A172 (cell line): ENCODE results near the gene SLC17A5. TPM values are rescaled to one million over a fixed set of nuclear protein-coding genes. Genes with fewer than 3 reads are reported as not detected.
"Not testable (repeated sequence)": the region's sequence is repeated elsewhere in the genome, so short reads cannot be mapped to it uniquely, and the experiment has no call there.

Source experiments
- DNase-seq: peaks from one replicate; pipeline ENCODE4 v3.0.0-alpha.2; 2015; ENCODE audit warnings: low spot score
- total RNA-seq: library from RNA; depleted of rRNA; stranded (reverse); fragments of >200 nt; shearing (Covaris generic); gene quantifications from 2 replicates; pipeline ENCODE4 v1.2.3, GENCODE V29; 2014; rRNA removed

Gene SLC17A5
- total RNA-seq, 1 experiment from 2014 or later = 15.3 TPM

DNA sequence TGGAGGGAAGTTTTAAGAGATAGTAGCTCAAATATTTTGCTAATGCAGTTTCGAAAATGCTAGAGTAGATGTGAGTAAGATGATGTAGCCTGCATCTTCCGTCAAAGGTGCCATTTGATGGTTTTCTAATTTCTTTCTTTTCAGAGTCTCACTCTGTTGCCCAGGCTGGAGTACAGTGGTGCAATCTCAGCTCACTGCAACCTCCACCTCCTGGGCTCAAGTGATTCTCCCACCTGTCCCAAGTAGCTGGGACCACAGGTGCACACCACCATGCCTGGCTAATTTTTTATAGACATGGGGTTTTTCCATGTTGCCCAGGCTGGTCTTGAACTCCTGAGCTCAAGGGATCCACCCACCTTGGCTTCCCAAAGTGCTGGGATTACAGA lies 87.3 kb downstream of the SLC17A5 start:
- not testable (repeated sequence) for DNase-seq

DNA sequence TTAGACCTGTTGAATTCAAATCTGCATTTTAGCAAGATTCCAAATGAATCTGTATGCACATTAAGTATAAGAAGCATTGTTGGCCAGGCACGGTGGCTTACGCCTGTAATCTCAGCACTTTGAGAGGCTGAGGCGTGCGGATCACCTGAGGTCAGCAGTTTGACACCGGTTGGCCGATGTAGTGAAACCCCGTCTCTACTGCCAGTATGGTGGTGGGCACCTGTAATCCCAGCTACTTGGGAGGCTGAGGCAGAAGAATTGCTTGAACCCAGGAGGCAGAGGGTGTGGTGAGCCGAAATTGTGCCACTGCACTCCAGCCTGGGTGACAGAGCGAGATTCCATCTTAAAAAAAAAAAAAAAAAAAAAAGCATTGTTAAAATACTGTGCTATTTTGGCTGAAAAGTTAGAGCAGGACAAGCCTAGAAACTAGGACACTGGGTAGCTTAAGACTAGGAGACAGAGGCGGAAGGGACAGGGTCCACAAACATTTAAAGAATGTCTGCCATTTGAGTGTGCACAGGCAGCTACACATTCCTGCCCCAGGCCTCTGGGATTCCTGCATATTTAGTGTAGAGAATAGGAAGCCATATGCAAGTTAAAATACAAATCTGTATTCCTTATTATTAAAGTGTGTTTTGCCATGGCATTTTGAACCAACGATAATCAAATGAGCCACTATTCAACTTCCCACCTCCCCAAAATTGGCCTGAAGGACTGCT lies 87.9 kb downstream of the SLC17A5 start:
- peak; percentile 49 for DNase-seq

DNA sequence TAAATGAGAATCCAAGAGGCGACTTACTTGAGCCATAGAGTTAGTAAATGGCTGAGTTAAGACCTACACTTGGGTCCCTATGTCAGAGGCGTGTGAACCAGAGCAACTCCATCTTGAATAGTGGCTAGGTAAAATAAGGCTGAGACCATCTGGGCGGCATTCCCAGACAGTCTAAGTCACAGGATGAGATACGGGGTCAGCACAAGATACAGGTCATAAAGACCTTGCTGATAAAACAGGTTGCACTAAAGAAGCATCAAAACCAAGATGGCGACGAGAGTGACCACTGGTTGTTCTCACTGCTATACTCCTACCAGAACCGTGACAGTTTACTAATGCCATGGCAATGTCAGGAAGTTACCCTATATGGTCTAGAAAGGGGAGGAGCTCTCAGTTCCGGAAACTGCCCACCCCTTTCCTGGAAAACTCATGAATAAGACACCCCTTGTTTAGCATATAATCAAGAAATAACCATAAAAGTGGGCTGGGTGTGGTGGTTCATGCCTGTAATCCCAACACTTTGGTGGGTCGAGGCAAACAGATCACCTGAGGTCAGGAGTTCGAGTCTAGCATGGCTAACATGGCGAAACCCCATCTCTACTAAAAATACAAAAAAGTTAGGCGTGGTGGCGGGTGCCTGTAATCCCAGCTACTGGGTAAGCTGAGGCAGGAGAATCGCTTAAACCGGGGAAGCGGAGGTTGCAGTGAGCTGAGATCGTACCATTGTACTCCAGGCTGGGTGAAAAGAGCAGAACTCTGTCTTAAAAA lies 89.0 kb downstream of the SLC17A5 start:
- DNase-seq = no peak

DNA sequence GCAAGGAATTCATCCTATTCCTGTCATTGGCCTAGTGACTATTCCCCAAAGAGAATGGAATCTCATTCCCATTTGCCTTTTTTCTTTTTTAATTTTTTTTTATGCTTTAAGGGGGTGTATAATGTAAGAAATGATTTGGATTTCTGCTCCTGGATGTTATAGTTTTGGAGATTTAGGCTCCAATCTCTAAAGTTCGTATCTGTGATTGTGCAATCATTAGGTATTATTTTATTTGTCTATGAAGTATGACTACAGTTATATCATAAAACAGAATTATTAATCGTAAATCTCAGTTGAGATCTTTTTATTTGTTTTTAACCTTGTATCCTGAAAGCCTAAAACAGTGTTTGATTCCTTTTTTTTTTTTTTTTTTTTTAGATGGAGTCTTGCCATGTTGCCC lies 91.2 kb downstream of the SLC17A5 start:
- no peak for DNase-seq

DNA sequence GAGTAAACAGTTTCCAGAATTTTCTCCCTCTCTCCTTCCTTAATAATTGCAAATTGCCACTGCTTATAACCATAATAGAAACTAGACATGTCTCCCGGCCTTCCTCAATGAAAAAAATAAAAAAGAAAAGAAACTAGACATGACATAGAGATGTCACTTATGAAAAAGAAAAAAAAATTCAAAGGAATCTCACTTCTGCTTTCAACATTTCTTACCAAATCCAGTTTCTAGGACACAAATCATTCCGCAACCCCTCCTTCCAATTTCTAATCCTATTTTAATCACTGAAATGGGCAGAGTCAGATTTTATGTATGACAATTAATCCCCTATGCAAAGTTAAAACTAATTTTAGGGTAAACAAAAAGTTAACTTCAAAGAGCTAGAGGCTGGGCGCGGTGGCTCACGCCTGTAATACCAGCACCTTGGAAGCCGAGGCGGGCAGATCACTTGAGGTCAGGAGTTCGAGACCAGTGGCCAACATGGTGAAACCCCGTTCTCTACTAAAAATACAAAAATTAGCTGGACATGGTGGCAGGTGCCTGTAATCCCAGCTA lies 92.9 kb downstream of the SLC17A5 start:
- DNase-seq = no peak

DNA sequence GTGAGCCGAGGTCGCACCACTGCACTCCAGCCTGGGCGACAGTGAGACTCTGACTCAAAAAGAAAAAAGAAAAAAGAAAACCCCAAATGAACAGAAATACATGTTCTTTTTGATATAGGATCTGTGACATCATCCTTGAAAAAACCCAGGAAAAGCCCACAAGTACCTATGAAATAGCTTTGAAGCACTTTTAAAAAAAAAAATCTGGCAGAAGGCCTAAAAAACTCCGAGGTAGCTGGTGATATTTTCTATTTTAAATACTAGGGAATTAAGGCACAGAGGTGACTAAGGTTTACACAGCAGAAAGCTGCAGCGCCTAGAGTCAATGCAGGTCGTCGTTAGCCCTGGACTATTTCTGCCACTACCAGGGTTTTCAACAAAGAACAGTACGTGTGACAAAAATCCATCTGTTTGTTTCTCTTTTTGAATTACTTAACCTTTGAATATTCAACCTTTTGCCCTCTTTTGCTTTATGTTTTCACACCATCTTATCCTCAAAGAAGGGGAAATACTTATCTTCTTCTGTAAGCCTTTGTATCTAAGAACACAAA lies 93.5 kb downstream of the SLC17A5 start:
- DNase-seq = no peak

DNA sequence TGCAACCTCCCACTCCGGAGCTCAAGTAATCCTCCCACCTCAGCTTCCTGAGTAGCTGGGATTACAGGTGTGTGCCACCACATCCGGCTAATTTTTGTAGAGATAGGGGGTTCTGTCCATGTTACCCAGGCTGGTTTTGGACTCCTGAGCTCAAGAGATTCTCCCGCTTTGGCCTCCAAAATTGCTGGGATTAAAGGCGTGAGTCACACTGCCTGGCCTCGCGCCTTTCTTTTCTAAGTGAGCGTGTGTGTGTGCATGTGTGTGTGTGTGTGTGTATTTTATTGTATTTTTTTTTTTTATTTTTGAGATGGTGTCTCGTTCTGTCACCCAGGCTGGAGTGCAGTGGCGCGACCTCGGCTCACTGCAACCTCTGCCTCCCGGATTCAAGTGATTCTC lies 94.4 kb downstream of the SLC17A5 start:
- not testable (repeated sequence) for DNase-seq

DNA sequence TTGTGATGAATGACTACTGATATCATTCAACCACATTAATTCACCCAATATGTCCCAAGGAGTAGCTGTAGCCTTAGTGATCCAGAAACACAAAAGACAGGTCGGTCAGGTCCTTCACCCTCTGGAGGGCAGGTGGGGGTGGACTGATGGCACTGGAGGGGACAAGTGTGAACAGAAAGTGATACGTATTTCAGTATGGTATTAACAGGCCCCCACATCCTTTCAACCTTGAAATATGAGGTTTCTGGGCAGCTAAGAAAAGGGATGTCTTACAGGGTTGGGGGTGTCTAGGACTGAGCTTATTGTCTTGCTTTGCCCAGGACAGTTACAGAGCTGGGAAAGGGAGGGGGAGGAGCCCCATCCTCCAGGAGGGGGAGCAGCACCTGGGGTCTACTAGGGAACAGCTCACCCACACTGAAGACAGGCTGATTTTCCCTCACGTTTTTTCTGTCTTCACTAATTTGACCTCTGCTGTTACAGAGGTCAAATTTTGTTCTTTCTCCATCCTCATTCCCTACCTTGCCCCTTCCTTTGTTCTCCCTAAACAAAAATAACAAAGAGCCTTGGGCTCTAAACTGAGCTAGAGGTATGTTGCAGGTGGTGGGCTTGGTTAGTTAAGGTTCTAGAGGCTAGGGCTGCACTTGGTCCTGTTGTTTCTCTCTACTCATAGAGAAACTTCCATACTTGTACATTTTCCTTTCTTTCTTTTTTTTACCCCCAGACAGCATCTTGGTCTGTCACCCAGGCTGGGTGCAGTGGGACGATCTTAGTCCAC lies 95.0 kb downstream of the SLC17A5 start:
- DNase-seq = no peak

DNA sequence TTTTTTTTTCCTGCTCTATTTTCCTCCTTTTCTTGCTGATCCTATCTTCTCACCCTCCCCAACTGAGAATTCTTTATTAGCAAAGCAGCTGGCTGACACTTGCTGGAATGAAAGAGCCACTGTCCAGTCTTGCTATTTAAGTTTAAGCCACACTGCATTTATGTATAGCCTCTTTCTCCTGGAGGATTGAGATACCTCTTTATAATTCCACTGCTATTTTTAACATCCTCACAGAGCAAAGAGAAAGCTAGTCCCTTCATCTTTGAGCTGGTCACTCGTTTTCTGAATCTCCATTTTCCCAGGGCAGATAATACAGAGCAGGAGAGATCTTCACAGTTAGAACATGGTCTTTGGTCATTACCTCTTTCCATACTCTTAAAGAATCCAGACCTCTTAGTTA lies 97.0 kb downstream of the SLC17A5 start:
- no peak for DNase-seq

DNA sequence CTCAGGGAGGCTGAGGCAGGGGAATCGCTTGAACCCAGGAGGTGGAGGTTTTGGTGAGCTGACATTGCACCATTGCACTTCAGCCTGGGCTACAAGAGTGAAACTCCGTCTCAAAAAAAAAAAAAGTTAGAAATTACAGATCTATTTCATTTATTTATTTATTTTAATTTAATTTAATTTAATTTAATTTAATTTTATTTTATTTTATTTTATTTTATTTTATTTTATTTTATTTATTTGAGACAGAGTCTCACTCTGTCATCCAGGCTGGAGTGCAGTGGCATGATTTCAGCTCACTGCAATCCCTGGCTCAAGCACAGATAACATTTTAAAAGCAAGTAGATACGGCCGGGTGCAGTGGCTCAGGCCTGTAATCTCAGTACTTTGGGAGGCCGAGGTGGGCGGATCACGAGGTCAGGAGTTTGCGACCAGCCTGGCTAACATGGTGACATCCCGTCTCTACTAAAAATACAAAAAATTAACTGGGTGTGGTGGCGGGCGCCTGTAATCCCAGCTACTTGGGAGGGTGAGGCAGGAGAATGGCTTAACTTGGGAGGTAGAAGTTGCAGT lies 98.3 kb downstream of the SLC17A5 start:
- DNase-seq = not testable (repeated sequence)

DNA sequence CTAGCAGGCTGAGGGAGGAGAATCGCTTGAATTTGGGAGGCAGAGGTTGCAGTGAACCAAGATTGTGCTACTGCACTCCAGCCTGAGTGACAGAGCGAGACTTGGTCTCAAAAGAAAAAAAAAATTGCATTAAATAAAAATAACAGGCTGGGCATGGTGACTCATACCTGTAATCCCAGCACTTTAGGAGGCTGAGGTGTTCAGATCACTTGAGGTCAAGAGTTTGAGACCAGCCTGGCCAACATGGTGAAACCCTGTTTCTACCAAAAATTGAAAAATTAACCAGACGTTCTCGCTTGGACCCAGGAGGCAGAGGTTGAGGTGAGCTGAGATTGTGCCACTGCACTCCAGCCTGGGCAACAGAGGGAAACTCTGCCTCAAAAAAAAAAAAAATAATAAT lies 102.7 kb downstream of the SLC17A5 start:
- not testable (repeated sequence) for DNase-seq

DNA sequence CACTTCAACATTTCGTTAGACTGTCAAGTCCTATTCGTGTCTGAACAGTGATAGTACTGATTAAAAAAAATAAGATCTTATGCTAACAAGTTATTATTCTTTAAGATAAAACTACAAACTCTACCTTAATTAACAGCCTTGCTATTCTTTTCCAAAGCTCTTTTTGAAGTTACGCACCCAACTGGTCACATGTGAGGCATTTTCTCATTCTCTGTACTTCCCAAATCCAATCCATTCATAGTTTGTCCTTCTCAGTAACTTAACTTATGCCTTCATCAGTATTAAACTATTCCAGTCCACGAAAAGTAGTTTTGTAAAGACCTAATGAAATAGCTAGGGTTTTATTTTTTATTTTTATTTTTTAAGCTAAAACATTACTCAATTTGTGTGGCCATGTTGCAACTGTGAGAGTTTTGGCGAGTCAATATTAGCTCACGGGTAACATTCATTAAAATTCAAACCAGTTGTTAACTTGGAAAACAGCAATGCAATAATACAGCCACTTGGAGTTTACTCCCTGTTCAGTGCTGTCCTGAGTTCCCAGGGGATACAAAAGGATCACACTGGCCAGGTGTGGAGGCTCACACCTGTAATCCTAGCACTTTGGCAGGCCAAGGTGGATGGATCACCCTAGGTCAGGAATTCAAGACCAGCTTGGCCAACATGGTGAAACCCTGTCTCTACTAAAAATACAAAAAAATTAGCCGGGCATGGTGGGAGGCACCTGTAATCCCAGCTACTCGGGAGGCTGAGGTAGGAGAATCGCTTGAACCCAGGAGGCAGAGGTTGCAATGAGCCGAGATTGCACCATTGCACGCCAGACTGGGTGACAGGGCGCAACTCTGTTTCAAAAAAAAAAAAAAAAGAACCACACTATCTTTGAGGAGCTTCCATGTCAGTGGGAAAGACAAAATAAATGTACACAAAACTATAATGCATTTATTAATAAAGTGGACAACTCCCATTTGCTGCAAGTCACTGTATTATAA lies 105.0 kb downstream of the SLC17A5 start:
- no peak for DNase-seq

DNA sequence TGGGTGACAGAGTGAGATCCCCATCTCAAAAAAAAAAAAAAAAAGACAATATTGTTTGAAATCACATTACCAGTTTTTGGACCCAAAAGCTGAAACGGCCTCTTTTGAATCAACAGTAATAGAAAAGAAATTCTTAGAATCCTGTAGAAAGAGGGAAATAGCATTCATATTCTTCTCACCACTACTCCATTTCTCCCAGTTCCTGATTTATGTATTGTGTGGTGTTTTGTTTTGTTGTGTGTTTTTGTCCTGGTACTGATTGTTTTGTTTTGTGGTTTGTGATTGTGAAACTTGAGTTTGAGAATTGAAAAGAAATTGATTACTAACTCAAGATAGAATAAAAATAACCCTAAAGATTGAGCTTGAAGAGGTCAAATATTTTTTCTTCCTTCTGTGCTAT lies 106.8 kb downstream of the SLC17A5 start:
- no peak for DNase-seq

Other genes with a start within 250 kb of the SLC17A5 start
- gene CGAS, start 201.7 kb downstream of the SLC17A5 start, total RNA-seq = not detected in 2 replicates
- gene MTO1, start 192.3 kb downstream of the SLC17A5 start, total RNA-seq = 25.7 and 26.7 TPM in 2 replicates
- gene EEF1A1, start 133.0 kb downstream of the SLC17A5 start, total RNA-seq = 8,683 and 8,714 TPM in 2 replicates
- 18.4 and 24.3 TPM in 2 replicates for gene CD109, start 42.2 kb upstream of the SLC17A5 start, total RNA-seq